Measurements from ENCODE around the gene NANS.

DNA sequence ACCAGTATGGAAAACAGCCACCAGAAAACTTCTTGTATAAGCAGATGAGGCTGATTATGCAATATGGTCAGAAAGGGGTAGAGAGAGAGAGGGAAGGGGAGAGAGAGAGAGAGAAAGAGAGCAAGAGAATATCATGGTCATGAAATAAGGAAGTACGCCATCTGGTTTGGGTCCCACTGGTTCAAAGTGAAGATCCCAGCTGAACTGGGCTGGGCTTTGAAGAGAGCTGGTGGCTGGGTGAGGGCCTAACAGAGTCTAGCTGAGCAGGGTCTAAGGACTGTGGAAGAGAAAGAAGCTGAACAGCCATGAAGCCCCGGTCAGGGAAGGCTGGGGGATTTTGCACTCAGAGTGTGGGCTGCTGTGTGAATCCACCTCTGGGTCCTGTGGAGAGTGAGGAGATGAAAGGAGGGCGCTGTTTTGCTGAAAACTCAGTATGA lies 47.9 kb downstream of the NANS start:
- TF ChIP-seq, protein P1, sequence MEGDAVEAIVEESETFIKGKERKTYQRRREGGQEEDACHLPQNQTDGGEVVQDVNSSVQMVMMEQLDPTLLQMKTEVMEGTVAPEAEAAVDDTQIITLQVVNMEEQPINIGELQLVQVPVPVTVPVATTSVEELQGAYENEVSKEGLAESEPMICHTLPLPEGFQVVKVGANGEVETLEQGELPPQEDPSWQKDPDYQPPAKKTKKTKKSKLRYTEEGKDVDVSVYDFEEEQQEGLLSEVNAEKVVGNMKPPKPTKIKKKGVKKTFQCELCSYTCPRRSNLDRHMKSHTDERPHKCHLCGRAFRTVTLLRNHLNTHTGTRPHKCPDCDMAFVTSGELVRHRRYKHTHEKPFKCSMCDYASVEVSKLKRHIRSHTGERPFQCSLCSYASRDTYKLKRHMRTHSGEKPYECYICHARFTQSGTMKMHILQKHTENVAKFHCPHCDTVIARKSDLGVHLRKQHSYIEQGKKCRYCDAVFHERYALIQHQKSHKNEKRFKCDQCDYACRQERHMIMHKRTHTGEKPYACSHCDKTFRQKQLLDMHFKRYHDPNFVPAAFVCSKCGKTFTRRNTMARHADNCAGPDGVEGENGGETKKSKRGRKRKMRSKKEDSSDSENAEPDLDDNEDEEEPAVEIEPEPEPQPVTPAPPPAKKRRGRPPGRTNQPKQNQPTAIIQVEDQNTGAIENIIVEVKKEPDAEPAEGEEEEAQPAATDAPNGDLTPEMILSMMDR (conservative IDR thresholded peaks at IDR 0.05; ENCODE audit: low read length) = no peak
- no peak for TF ChIP-seq EZH2phosphoT487 (IDR thresholded peaks at IDR 0.05; ENCODE audit: borderline replicate concordance)
